KMS-11 (cell line): ENCODE measurements around the gene RTN4IP1.

Experiments
- H2AFZ ChIP-seq: fragments of 200-600 bp; sonication (generic); 2 replicates; pipeline ENCODE4 v1.6.1; 2016; ENCODE audit warnings: antibody characterized with exemption, mixed run types, low read depth
- H3K27ac ChIP-seq: fragments of 200-600 bp; sonication (generic); 2 replicates; pipeline ENCODE4 v1.6.1; 2016; ENCODE audit warnings: mild to moderate bottlenecking, mixed run types
- H3K27me3 ChIP-seq: fragments of 200-600 bp; sonication (generic); 2 replicates; pipeline ENCODE4 v1.6.1; 2017; ENCODE audit warnings: mild to moderate bottlenecking, low read depth, mixed run types, moderate library complexity; ENCODE audit not compliant: insufficient read depth
- H3K36me3 ChIP-seq: fragments of 200-600 bp; sonication (generic); 2 replicates; pipeline ENCODE4 v1.6.1; 2017; ENCODE audit warnings: mild to moderate bottlenecking, mixed run types; ENCODE audit not compliant: insufficient read depth
- H3K4me1 ChIP-seq: fragments of 200-600 bp; sonication (generic); 2 replicates; pipeline ENCODE4 v1.6.1; 2016; ENCODE audit warnings: mild to moderate bottlenecking, low read depth, mixed run types; ENCODE audit not compliant: poor library complexity, severe bottlenecking
- H3K4me2 ChIP-seq: fragments of 200-600 bp; sonication (generic); 2 replicates; pipeline ENCODE4 v1.7.0; 2016; ENCODE audit warnings: mild to moderate bottlenecking, mixed run types
- H3K4me3 ChIP-seq: fragments of 200-600 bp; sonication (generic); IDR thresholded peaks from 2 replicates; pipeline ENCODE4 v1.6.1; 2017; ENCODE audit warnings: low read depth, low read length, mixed read lengths; ENCODE audit not compliant: insufficient read depth
- H3K79me2 ChIP-seq: fragments of 200-600 bp; sonication (generic); 2 replicates; pipeline ENCODE4 v1.6.1; 2016; ENCODE audit warnings: low read depth, mixed run types; ENCODE audit not compliant: insufficient read depth
- H3K9ac ChIP-seq: fragments of 200-600 bp; sonication (generic); 2 replicates; pipeline ENCODE4 v1.6.1; 2016; ENCODE audit warnings: mild to moderate bottlenecking, mixed run types
- H4K20me1 ChIP-seq: fragments of 200-600 bp; sonication (generic); 2 replicates; pipeline ENCODE4 v1.6.1; 2016; ENCODE audit warnings: mild to moderate bottlenecking, mixed run types; ENCODE audit not compliant: insufficient read depth
- CTCF ChIP-seq: fragments of 200-600 bp; sonication (generic); conservative IDR thresholded peaks from 2 replicates; pipeline ENCODE4 v1.6.1; 2017; ENCODE audit warnings: low read depth, mild to moderate bottlenecking, antibody characterized with exemption, low read length, moderate library complexity, mixed read lengths

The RTN4IP1 gene

GRCh38 chr6:106528521-106528920 lies 100.8 kb downstream of the RTN4IP1 start:
- H3K79me2 ChIP-seq, result no peaks in the 10 kb centered on the region
- peaks cover 28% of the 10 kb centered on the region for H3K4me1 ChIP-seq
- H4K20me1 ChIP-seq, result no peaks in the 10 kb centered on the region

GRCh38 chr6:106527979-106528378 lies 101.3 kb downstream of the RTN4IP1 start:
- Histone ChIP-seq H3K36me3 (no peaks in the 10 kb centered on the region), H3K4me1 (peaks cover 30% of the 10 kb centered on the region), H3K27ac (no peak overlapping the region), H3K9ac (no peak overlapping the region), H4K20me1 (no peaks in the 10 kb centered on the region), H3K4me2 (no peak overlapping the region), H3K4me3 (no peak overlapping the region), H2AFZ (no peak overlapping the region), H3K27me3 (no peaks in the 10 kb centered on the region), H3K79me2 (no peaks in the 10 kb centered on the region)
- no peak for TF ChIP-seq CTCF

More at GRCh38 chr6:106528521-106528920, 100.8 kb downstream of the RTN4IP1 start:
- no peak overlapping the region for H3K4me3 ChIP-seq
- H2AFZ ChIP-seq, result no peak overlapping the region
- no peaks in the 10 kb centered on the region for H3K36me3 ChIP-seq
- no peak overlapping the region for H3K27ac ChIP-seq
- no peaks in the 10 kb centered on the region for H3K27me3 ChIP-seq
- H3K9ac ChIP-seq, result no peak overlapping the region
- H3K4me2 ChIP-seq, result no peak overlapping the region
- no peak for TF ChIP-seq CTCF

GRCh38 chr6:106527117-106527516 lies 102.2 kb downstream of the RTN4IP1 start:
- H3K4me3 ChIP-seq, result no peak overlapping the region
- no peaks in the 10 kb centered on the region for H3K79me2 ChIP-seq
- no peaks in the 10 kb centered on the region for H3K27me3 ChIP-seq
- no peaks in the 10 kb centered on the region for H4K20me1 ChIP-seq
- H3K36me3 ChIP-seq, result no peaks in the 10 kb centered on the region
- no peak overlapping the region for H2AFZ ChIP-seq
- no peak overlapping the region for H3K9ac ChIP-seq
- peaks cover 30% of the 10 kb centered on the region for H3K4me1 ChIP-seq
- no peak for TF ChIP-seq CTCF
- H3K4me2 ChIP-seq, result no peak overlapping the region
- H3K27ac ChIP-seq, result no peak overlapping the region

- TF ChIP-seq CTCF, result no peak
- peaks cover 30% of the 10 kb centered on the region for H3K4me1 ChIP-seq
- no peak overlapping the region for H2AFZ ChIP-seq
- H3K36me3 ChIP-seq, result no peaks in the 10 kb centered on the region
- no peak overlapping the region for H3K27ac ChIP-seq
- H3K4me2 ChIP-seq, result peak overlapping the region; percentile 94
- no peaks in the 10 kb centered on the region for H3K79me2 ChIP-seq
- no peak overlapping the region for H3K4me3 ChIP-seq
- no peaks in the 10 kb centered on the region for H3K27me3 ChIP-seq
- H4K20me1 ChIP-seq, result no peaks in the 10 kb centered on the region
- H3K9ac ChIP-seq, result no peak overlapping the region
Observed at GRCh38 chr6:106525882-106526275, 103.4 kb downstream of the RTN4IP1 start.
